Measurements from ENCODE around the gene PPP1CC. TPM values are rescaled to one million over a fixed set of nuclear protein-coding genes. Genes with fewer than 3 reads are reported as not detected.

PPP1CC gene
- total RNA-seq, 2 experiments from 2014 or later, result 334 to 343 TPM

- DNase-seq, result no peak
- Mint-ChIP-seq H3K4me3 (no peak overlapping the region), H3K4me1 (ENCODE audit: low read depth) (peaks cover 36% of the 10 kb centered on the region), H3K27ac (peak overlapping the region; percentile 6), H3K36me3 (peaks cover 84% of the 10 kb centered on the region), H3K9me3 (no peaks in the 10 kb centered on the region), H3K27me3 (no peaks in the 10 kb centered on the region)
- POLR2A ChIA-PET, result no interaction called here
- CTCF ChIA-PET, result interaction anchor here (1.4 kb wide), 1 partner anchor 106 kb away, joined by 5 read pairs; no protein-coding TSS in a partner anchor
- intact Hi-C loops (cut with micrococcal nuclease), result no loop called here
Measured at GRCh38 chr12:110721570-110721969, 21.1 kb downstream of the PPP1CC start.

- CTCF ChIA-PET, result interaction anchor here (1.1 kb wide), 1 partner anchor 104 kb away, joined by 3 read pairs; no protein-coding TSS in a partner anchor
- POLR2A ChIA-PET, result no interaction called here
- Mint-ChIP-seq H3K27ac (no peak overlapping the region), H3K9me3 (no peaks in the 10 kb centered on the region), H3K27me3 (no peaks in the 10 kb centered on the region), H3K4me3 (no peak overlapping the region), H3K36me3 (peaks cover 78% of the 10 kb centered on the region), H3K4me1 (ENCODE audit: low read depth) (peaks cover 31% of the 10 kb centered on the region)
- intact Hi-C loops (cut with micrococcal nuclease), result no loop called here
- no peak for DNase-seq
Measured at GRCh38 chr12:110720516-110720915, 22.2 kb downstream of the PPP1CC start.

- Mint-ChIP-seq H3K9me3 (no peaks in the 10 kb centered on the region), H3K27ac (peak overlapping the region; percentile 52), H3K27me3 (no peaks in the 10 kb centered on the region), H3K36me3 (peaks cover 62% of the 10 kb centered on the region), H3K4me3 (no peak overlapping the region), H3K4me1 (ENCODE audit: low read depth) (peaks cover 23% of the 10 kb centered on the region)
- DNase-seq, result no peak
- POLR2A ChIA-PET, result no interaction called here
- CTCF ChIA-PET, result no interaction called here
- intact Hi-C loops (cut with micrococcal nuclease), result no loop called here
Measured at GRCh38 chr12:110718222-110718908, 24.3 kb downstream of the PPP1CC start.

- H3K27ac Mint-ChIP-seq, result peak overlapping the region; percentile 39
- CTCF ChIA-PET, result interaction anchor here (0.8 kb wide), 1 partner anchor 110 kb away, joined by 6 read pairs; no protein-coding TSS in a partner anchor
- no peak overlapping the region for H3K4me3 Mint-ChIP-seq
- peaks cover 56% of the 10 kb centered on the region for H3K36me3 Mint-ChIP-seq
- intact Hi-C loops (cut with micrococcal nuclease), result loop anchor here (1.0 kb wide), 1 partner anchor 10 kb away; no protein-coding TSS in a partner anchor
- peaks cover 21% of the 10 kb centered on the region for H3K4me1 Mint-ChIP-seq (ENCODE audit: low read depth)
- peak; percentile 45 for DNase-seq
- H3K9me3 Mint-ChIP-seq, result no peaks in the 10 kb centered on the region
- H3K27me3 Mint-ChIP-seq, result no peaks in the 10 kb centered on the region
- POLR2A ChIA-PET, result interaction anchor here (1.1 kb wide), 1 partner anchor 9 kb away, joined by 3 read pairs; no protein-coding TSS in a partner anchor
Measured at GRCh38 chr12:110717037-110717436, 25.7 kb downstream of the PPP1CC start.

- intact Hi-C loops (cut with micrococcal nuclease), result no loop called here
- POLR2A ChIA-PET, result interaction anchor here (0.5 to 0.6 kb wide), 2 partner anchors 92 to 855 kb away, joined by 4 to 5 read pairs; no protein-coding TSS in a partner anchor
Measured at GRCh38 chr12:110708917-110709316, 33.8 kb downstream of the PPP1CC start.

GRCh38 chr12:110705309-110705708 lies 37.4 kb downstream of the PPP1CC start:
- Mint-ChIP-seq H3K27ac (no peak overlapping the region), H3K36me3 (peaks cover 3% of the 10 kb centered on the region), H3K4me1 (ENCODE audit: low read depth) (peaks cover 3% of the 10 kb centered on the region), H3K27me3 (no peaks in the 10 kb centered on the region), H3K4me3 (no peak overlapping the region), H3K9me3 (no peaks in the 10 kb centered on the region)
- ChIA-PET POLR2A (interaction anchor here (0.5 kb wide), 1 partner anchor 10 kb away, joined by 4 read pairs; no protein-coding TSS in a partner anchor), CTCF (interaction anchor here (0.6 to 1.6 kb wide), 12 partner anchors 9 to 255 kb away, joined by 3 to 21 read pairs (median 4); partner anchors contain the start of gene ARPC3)
- intact Hi-C loops (cut with micrococcal nuclease), result no loop called here
- DNase-seq, result no peak

More at GRCh38 chr12:110708917-110709316, 33.8 kb downstream of the PPP1CC start:
- Mint-ChIP-seq H3K27ac (no peak overlapping the region), H3K4me1 (ENCODE audit: low read depth) (peaks cover 3% of the 10 kb centered on the region), H3K4me3 (no peak overlapping the region), H3K9me3 (no peaks in the 10 kb centered on the region), H3K36me3 (peaks cover 4% of the 10 kb centered on the region), H3K27me3 (no peaks in the 10 kb centered on the region)
- CTCF ChIA-PET, result interaction anchor here (0.6 to 1.3 kb wide), 2 partner anchors 113 to 179 kb away, joined by 3 to 5 read pairs; no protein-coding TSS in a partner anchor
- DNase-seq, result no peak

- peak; percentile 33 for DNase-seq
- H3K9me3 Mint-ChIP-seq, result no peaks in the 10 kb centered on the region
- POLR2A ChIA-PET, result interaction anchor here (0.5 kb wide), 1 partner anchor 10 kb away, joined by 4 read pairs; no protein-coding TSS in a partner anchor
- intact Hi-C loops (cut with micrococcal nuclease), result loop anchor here (1.0 kb wide), 1 partner anchor 122 kb away; no protein-coding TSS in a partner anchor
- no peak overlapping the region for H3K4me3 Mint-ChIP-seq
- no peak overlapping the region for H3K27ac Mint-ChIP-seq
- CTCF ChIA-PET, result interaction anchor here (0.6 to 1.6 kb wide), 13 partner anchors 10 to 256 kb away, joined by 3 to 21 read pairs (median 4); partner anchors contain the start of gene ARPC3
- H3K36me3 Mint-ChIP-seq, result peaks cover 3% of the 10 kb centered on the region
- H3K4me1 Mint-ChIP-seq (ENCODE audit: low read depth), result peaks cover 3% of the 10 kb centered on the region
- no peaks in the 10 kb centered on the region for H3K27me3 Mint-ChIP-seq
Measured at GRCh38 chr12:110704750-110705149, 37.9 kb downstream of the PPP1CC start.

- Mint-ChIP-seq H3K27me3 (no peaks in the 10 kb centered on the region), H3K36me3 (peaks cover 3% of the 10 kb centered on the region), H3K4me3 (no peak overlapping the region), H3K4me1 (ENCODE audit: low read depth) (peaks cover 3% of the 10 kb centered on the region), H3K27ac (no peak overlapping the region), H3K9me3 (no peaks in the 10 kb centered on the region)
- ChIA-PET POLR2A (no interaction called here), CTCF (interaction anchor here (0.7 to 1.6 kb wide), 9 partner anchors 12 to 256 kb away, joined by 3 to 21 read pairs (median 4); partner anchors contain the start of gene ARPC3)
- DNase-seq, result no peak
- intact Hi-C loops (cut with micrococcal nuclease), result loop anchor here (1.0 kb wide), 1 partner anchor 122 kb away; no protein-coding TSS in a partner anchor
Measured at GRCh38 chr12:110704231-110704630, 38.5 kb downstream of the PPP1CC start.

GRCh38 chr12:110702081-110702480 lies 40.6 kb downstream of the PPP1CC start:
- H3K36me3 Mint-ChIP-seq, result no peaks in the 10 kb centered on the region
- POLR2A ChIA-PET, result no interaction called here
- DNase-seq, result no peak
- H3K4me1 Mint-ChIP-seq (ENCODE audit: low read depth), result peaks cover 5% of the 10 kb centered on the region
- no peaks in the 10 kb centered on the region for H3K9me3 Mint-ChIP-seq
- H3K4me3 Mint-ChIP-seq, result no peak overlapping the region
- CTCF ChIA-PET, result no interaction called here
- H3K27me3 Mint-ChIP-seq, result no peaks in the 10 kb centered on the region
- no peak overlapping the region for H3K27ac Mint-ChIP-seq
- intact Hi-C loops (cut with micrococcal nuclease), result no loop called here

GRCh38 chr12:110699591-110700445 lies 42.9 kb downstream of the PPP1CC start:
- no peaks in the 10 kb centered on the region for H3K9me3 Mint-ChIP-seq
- no peaks in the 10 kb centered on the region for H3K36me3 Mint-ChIP-seq
- H3K27ac Mint-ChIP-seq, result no peak overlapping the region
- intact Hi-C loops (cut with micrococcal nuclease), result loop anchor here (2.0 to 5.0 kb wide), 3 partner anchors 187 to 248 kb away; partner anchors contain the start of gene ARPC3
- no peaks in the 10 kb centered on the region for H3K27me3 Mint-ChIP-seq
- peak; percentile 8 for DNase-seq
- CTCF ChIA-PET, result interaction anchor here (1.4 to 2.1 kb wide), 2 partner anchors 80 to 188 kb away, joined by 4 to 11 read pairs; no protein-coding TSS in a partner anchor
- H3K4me3 Mint-ChIP-seq, result no peak overlapping the region
- H3K4me1 Mint-ChIP-seq (ENCODE audit: low read depth), result peaks cover 5% of the 10 kb centered on the region
- POLR2A ChIA-PET, result no interaction called here

GRCh38 chr12:110698171-110698902 lies 44.4 kb downstream of the PPP1CC start:
- Mint-ChIP-seq H3K27ac (no peak overlapping the region), H3K9me3 (no peaks in the 10 kb centered on the region), H3K36me3 (no peaks in the 10 kb centered on the region), H3K4me1 (ENCODE audit: low read depth) (peaks cover 5% of the 10 kb centered on the region), H3K4me3 (no peak overlapping the region), H3K27me3 (no peaks in the 10 kb centered on the region)
- POLR2A ChIA-PET, result no interaction called here
- peak; percentile 88 for DNase-seq
- CTCF ChIA-PET, result interaction anchor here (0.8 to 2.1 kb wide), 10 partner anchors 11 to 248 kb away, joined by 3 to 11 read pairs (median 5); partner anchors contain the start of genes ARPC3, GPN3 and TCTN1
- intact Hi-C loops (cut with micrococcal nuclease), result loop anchor here (1.0 to 5.0 kb wide), 4 partner anchors 79 to 246 kb away; partner anchors contain the start of gene ARPC3
